Esophagus muscularis mucosa (tissue), 4 donors: ENCODE results near the gene MAN1C1. TPM values are rescaled to one million over a fixed set of nuclear protein-coding genes. Genes with fewer than 3 reads are reported as not detected.
A peak's percentile ranks its signal among the peaks of the same experiment; 100 is the strongest.

Source experiments
- DNase-seq: peaks from one replicate; pipeline ENCODE4 v3.0.0-alpha.2; 2017; ENCODE audit errors: extremely low spot score
- H3K27ac ChIP-seq, 4 donors: fragments of 200-600 bp; sonication (generic); replicated peaks in 1 of 4; 1 replicate in 3 of 4; 2 replicates in 1 of 4; pipeline ENCODE4 v1.5.1; 2016 to 2019; ENCODE audit warnings: mild to moderate bottlenecking in 1 of 4
- H3K27me3 ChIP-seq, 4 donors: fragments of 200-600 bp; sonication (generic); one replicate each; pipeline versions ENCODE4 v1.5.1 to v1.6.0; 2016 to 2019
- H3K36me3 ChIP-seq, 4 donors: fragments of 200-600 bp; sonication (generic); one replicate each; pipeline ENCODE4 v1.5.1; 2016 to 2019
- H3K4me1 ChIP-seq, 4 donors: fragments of 200-600 bp; sonication (generic); one replicate each; pipeline ENCODE4 v1.5.1; 2016 to 2019
- H3K4me3 ChIP-seq, 4 donors: fragments of 200-600 bp; sonication (generic); 1 replicate in 2 of 4; 2 replicates in 2 of 4; pipeline ENCODE4 v1.5.1; 2016 to 2019; ENCODE audit warnings: mild to moderate bottlenecking in 4 of 4, moderate library complexity in 1 of 4
- H3K9me3 ChIP-seq, 4 donors: fragments of 200-600 bp; sonication (generic); 1 replicate in 3 of 4; 2 replicates in 1 of 4; pipeline ENCODE4 v1.5.1; 2016 to 2019
- EP300 ChIP-seq: sonication (generic); formaldehyde crosslinking; IDR thresholded peaks from one replicate; pipeline ENCODE4 v1.6.1; 2017; ENCODE audit warnings: antibody characterized with exemption
- POLR2A ChIP-seq: fragments of 450-650 bp; IDR thresholded peaks from one replicate; pipeline ENCODE4 v1.6.1; 2017; ENCODE audit warnings: antibody characterized with exemption, moderate library complexity, mild to moderate bottlenecking, low read depth
- POLR2AphosphoS5 ChIP-seq, 2 donors: sonication (generic); formaldehyde crosslinking; IDR thresholded peaks; one replicate each; pipeline ENCODE4 v1.6.1; 2017; ENCODE audit warnings: antibody characterized with exemption in 2 of 2
- WGBS: methylation state at CpG from one replicate; pipeline ENCODE4 v1.1.5; 2018; 5-methylcytosine and 5-hydroxymethylcytosine counted together
- intact Hi-C: fragments of 100-400 bp; cut with DNase I; formaldehyde crosslinking; loops from one replicate; pipeline ENCODE4 v1.15.1; 2023
- total RNA-seq, 4 donors: library from RNA; depleted of rRNA; stranded (reverse); fragments of >200 nt; gene quantifications; one replicate each; pipeline versions ENCODE4 v1.1.0 to v1.2.1, GENCODE V29; 2016
- TF ChIP-seq, protein P1 (sequence below), 3 experiments: fragments of 200-600 bp in 2 of 3; fragments of 450-650 bp in 1 of 3; sonication (generic) in 2 of 3; IDR thresholded peaks; one replicate each; pipeline ENCODE4 v1.5.1; 2017 to 2019; ENCODE audit warnings: antibody characterized with exemption in 3 of 3, mild to moderate bottlenecking in 2 of 3, moderate library complexity in 1 of 3

Gene MAN1C1
- total RNA-seq, 4 donors from 2014 or later: 20.2 to 22.8 (median 20.7) TPM

DNA sequence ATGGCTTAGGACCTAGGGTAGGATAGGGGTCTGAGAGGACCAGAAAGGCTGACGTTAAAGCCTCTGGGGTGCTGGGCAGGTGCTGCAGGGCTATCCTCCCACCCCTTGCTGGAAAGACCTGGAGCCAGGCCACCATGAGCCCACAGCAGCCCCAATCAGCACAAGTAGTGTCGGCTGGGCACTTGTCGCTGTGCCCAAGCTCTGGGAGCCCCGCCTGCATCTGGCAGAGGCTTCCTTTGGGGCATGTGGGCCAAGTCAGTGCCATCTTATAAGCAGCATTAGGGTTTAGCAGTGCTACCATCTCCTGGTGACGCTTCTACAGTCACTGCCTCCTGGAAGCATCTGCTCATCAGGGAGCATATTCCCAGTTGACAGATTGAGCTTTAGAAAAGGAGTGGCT is 31.3 kb downstream of the MAN1C1 start:
- no peaks in the 10 kb centered on the region for H3K9me3 ChIP-seq
- H3K27me3 ChIP-seq: no peaks in the 10 kb centered on the region
- no peak overlapping the region for H3K27ac ChIP-seq
- intact Hi-C loops: no loop called here
- no peak overlapping the region for H3K4me3 ChIP-seq
- H3K36me3 ChIP-seq: peaks cover 0 to 17% (median 6%) of the 10 kb centered on the region in 4 donors
- WGBS: 85% methylated on average over 3 of the region's 5 CpGs
- peaks cover 46 to 58% (median 56%) of the 10 kb centered on the region in 4 donors for H3K4me1 ChIP-seq
- TF ChIP-seq EP300 (no peak), POLR2A (no peak), POLR2AphosphoS5 (IDR thresholded peaks at IDR 0.05) (no peak)
- TF ChIP-seq, protein P1, sequence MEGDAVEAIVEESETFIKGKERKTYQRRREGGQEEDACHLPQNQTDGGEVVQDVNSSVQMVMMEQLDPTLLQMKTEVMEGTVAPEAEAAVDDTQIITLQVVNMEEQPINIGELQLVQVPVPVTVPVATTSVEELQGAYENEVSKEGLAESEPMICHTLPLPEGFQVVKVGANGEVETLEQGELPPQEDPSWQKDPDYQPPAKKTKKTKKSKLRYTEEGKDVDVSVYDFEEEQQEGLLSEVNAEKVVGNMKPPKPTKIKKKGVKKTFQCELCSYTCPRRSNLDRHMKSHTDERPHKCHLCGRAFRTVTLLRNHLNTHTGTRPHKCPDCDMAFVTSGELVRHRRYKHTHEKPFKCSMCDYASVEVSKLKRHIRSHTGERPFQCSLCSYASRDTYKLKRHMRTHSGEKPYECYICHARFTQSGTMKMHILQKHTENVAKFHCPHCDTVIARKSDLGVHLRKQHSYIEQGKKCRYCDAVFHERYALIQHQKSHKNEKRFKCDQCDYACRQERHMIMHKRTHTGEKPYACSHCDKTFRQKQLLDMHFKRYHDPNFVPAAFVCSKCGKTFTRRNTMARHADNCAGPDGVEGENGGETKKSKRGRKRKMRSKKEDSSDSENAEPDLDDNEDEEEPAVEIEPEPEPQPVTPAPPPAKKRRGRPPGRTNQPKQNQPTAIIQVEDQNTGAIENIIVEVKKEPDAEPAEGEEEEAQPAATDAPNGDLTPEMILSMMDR (IDR thresholded peaks at IDR 0.05): no peak
- DNase-seq: peak; percentile 85

DNA sequence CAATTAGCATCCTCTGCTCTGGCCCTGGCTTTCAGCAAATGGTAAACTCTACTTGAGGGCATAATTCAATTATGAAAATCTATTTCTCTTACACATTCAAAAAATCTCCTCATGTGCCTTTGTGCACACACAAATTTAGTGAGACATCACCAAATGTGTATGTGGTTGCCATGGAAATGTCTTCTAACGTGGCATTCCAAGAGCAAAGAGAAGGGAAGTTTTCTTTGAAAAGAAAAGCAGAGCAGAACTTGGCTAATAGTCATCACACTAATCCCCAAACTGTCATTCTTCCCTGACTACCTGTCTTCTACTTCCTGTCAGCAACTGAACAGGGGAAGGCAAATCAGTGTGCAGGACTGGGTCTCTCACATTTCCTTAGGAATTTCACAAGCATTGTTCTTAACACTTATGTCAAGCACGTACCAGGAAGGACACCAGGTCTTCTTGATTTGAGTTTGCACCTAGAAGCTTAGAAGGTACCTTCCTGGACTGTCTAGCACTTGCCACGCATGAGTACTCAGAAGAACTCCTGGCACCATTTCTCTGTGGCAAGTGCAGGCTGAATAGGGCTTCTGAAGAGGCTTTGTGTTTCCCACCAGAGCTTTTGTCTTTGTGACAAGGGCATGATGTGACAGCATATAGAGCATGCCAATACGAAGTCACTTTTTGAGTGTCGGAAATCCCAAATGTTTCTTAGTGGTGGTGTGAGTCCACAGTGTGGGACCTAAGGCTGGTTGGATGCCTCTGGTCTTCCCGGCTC is 32.3 kb downstream of the MAN1C1 start:
- Histone ChIP-seq H3K27me3 (no peaks in the 10 kb centered on the region), H3K36me3 (peaks cover 0 to 17% (median 6%) of the 10 kb centered on the region in 4 donors), H3K9me3 (no peaks in the 10 kb centered on the region), H3K27ac (no peak overlapping the region), H3K4me3 (no peak overlapping the region), H3K4me1 (peaks cover 46 to 56% (median 54%) of the 10 kb centered on the region in 4 donors)
- 84% methylated on average over 6 of the region's 6 CpGs for WGBS
- intact Hi-C loops: no loop called here
- DNase-seq: peak; percentile 55
- no peak for TF ChIP-seq EP300
- TF ChIP-seq, protein P1 (IDR thresholded peaks at IDR 0.05): no peak
- no peak for TF ChIP-seq POLR2A
- TF ChIP-seq POLR2AphosphoS5 (IDR thresholded peaks at IDR 0.05): no peak

DNA sequence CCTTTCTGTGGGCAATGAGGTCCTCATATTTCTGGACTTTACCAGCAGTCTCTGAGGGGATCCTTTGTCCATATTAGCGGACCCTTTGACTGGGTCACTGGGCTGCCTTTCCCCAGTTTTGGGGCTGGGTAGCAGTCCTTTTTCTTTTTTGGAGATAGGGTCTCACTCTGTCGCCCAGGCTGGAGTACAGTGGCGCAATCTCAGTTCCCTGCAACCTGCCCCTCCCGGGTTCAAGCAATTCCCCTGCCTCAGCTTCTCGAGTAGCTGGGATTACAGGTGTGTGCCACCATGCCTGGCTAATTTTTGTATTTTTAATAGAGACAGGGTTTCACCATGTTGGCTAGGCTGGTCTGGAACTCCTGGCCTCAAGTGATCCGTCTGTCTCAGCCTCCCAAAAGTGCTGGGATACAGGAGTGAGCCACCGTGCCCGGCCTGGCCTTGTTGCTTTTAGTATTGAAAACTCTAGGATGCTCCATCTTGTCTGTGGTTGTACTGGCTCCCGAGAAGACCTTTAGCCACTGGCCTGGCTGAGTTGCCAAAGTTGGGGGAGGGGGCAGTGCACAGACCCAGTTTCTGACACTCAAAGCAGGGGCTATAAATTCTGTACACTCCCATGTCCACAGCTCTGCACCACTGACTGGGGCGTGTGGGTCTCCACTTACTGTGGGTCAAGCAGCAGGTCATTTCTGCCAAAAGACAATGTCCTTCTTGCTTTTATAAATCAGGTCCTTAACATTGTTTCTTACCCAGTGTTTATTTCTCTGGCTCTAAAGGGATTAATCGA is 33.1 kb downstream of the MAN1C1 start:
- no peak for TF ChIP-seq EP300
- TF ChIP-seq POLR2AphosphoS5 (IDR thresholded peaks at IDR 0.05): no peak
- no peak for TF ChIP-seq POLR2A
- TF ChIP-seq, protein P1 (IDR thresholded peaks at IDR 0.05): no peak
- WGBS: 83% methylated on average over 11 of the region's 11 CpGs
- Histone ChIP-seq H3K4me3 (no peak overlapping the region), H3K27me3 (no peaks in the 10 kb centered on the region), H3K36me3 (peaks cover 0 to 17% (median 6%) of the 10 kb centered on the region in 4 donors), H3K27ac (peak overlapping the region; percentile 38 to 62 (median 52)), H3K4me1 (peaks cover 46 to 56% (median 54%) of the 10 kb centered on the region in 4 donors), H3K9me3 (no peaks in the 10 kb centered on the region)
- intact Hi-C loops: no loop called here
- DNase-seq: peak; percentile 57

DNA sequence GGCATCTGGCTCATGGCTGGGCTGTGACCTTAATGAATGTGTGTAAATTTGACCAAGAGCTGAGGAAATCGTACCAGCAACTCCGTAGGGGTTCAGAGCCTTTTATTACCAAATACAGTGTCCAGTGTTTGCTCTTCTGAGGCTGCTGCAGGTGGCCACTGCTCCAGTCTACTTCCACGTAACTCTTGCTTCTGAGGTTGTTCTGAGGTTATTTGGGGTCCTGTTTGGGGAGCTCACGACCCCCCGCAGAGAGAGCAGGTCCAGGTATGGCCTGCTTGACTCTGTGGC is 33.6 kb downstream of the MAN1C1 start:
- Histone ChIP-seq H3K27me3 (no peaks in the 10 kb centered on the region), H3K36me3 (peaks cover 0 to 15% (median 5%) of the 10 kb centered on the region in 4 donors), H3K4me3 (no peak overlapping the region), H3K4me1 (peaks cover 51 to 56% (median 54%) of the 10 kb centered on the region in 4 donors), H3K9me3 (no peaks in the 10 kb centered on the region), H3K27ac (peak overlapping the region; percentile 38 to 62 (median 52))
- DNase-seq: peak; percentile 75
- 67% methylated on average over 5 of the region's 5 CpGs for WGBS
- TF ChIP-seq, protein P1 (IDR thresholded peaks at IDR 0.05): no peak
- TF ChIP-seq POLR2AphosphoS5 (IDR thresholded peaks at IDR 0.05) (no peak), POLR2A (no peak), EP300 (no peak)
- intact Hi-C loops: no loop called here
